Measurements from ENCODE around the gene SRXN1. TPM values are rescaled to one million over a fixed set of nuclear protein-coding genes. Genes with fewer than 3 reads are reported as not detected.
A peak's percentile ranks its signal among the peaks of the same experiment; 100 is the strongest.

Gene SRXN1
- polyA plus RNA-seq, 2 of the 4 experiments (the other 2 are of a cell fraction): 183 to 262 TPM

DNA sequence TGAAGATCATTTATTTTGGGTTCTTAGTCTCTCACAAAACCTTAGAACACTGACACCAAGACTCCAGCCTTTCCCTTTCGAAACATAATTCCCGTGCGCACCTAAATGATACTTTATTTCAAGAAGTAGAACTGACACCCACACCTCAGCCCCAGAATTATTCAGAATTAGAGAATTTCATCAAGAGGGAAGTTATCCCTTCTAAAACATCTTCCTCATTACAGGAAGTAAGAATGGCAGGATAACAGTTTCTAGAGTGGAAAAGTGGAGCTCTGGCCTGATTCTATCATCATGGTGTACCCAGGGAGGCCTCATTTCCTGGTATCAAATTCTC is 1.4 kb upstream of the SRXN1 start (continued):
- TF ChIP-seq REST (IDR thresholded peaks at IDR 0.05): no peak
- no peak for TF ChIP-seq NPAS2 (CRISPR knock-in tag; IDR thresholded peaks at IDR 0.05; ENCODE audit: borderline replicate concordance)
- no peak for TF ChIP-seq RCOR1 (IDR thresholded peaks at IDR 0.05; ENCODE audit: low read depth, low read length)
- TF ChIP-seq RAD21 (conservative IDR thresholded peaks at IDR 0.05 in 1 of 2, IDR thresholded peaks at IDR 0.05 in 1 of 2): no peak
- TF ChIP-seq BHLHE40 (IDR thresholded peaks at IDR 0.05; ENCODE audit: low read depth, low read length): no peak
- TF ChIP-seq PHF8 (IDR thresholded peaks at IDR 0.05; ENCODE audit: borderline replicate concordance, low read depth): no peak

DNA sequence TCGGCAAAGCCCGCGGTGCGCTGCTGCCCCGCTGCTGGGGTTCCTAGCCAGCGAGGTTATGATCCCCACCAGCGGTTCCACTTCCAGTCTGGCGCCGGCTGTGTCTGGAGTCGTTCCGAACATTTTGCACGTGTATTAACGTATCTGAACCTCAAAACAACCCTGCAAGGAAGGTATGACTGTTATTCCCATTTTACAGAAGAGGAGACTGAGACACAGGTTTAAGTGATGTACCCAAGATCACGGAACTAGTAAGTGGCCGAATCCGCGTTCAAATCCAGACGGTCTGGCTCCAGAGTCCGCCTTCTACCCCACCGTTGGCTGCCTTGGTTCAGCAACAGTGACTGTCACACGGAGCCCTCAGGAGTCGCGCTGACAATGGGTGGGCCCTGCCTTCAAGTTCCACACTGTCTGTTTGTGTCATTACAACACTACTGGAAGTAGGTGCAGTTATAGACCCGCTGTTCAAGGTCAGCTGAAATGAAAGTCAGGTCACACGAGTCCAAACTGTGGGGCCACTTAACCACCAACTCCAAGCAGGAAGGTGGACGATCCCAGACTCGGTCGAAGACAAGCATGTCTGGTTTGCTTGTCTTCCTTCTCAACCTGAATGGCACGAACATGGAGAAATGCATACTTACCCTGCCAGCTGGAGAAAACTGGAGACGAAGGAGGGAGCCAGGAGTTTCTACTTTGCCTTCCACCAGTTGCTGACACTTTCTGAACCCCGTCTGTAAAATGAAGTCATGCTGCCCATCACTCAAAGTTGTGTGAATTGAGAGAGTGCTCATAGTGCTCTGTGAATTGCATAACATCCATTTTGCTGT is 803 bp upstream of the SRXN1 start:
- DNase-seq (ENCODE audit: low read depth in 1 of 2, low spot score in 1 of 2): peak in 1 of 2 experiments; percentile 52
- ChIA-PET POLR2A (no interaction called here), CTCF (interaction anchor here (1.0 to 5.2 kb wide), 5 partner anchors 9 to 92 kb away, joined by 3 to 60 read pairs (median 4); no protein-coding TSS in a partner anchor)
- no peaks in the 10 kb centered on the region for H3K9me3 ChIP-seq
- ATAC-seq: no peak
- H3K4me1 ChIP-seq: peaks cover 34% of the 10 kb centered on the region
- peak overlapping the region; percentile 98 for H3K27ac ChIP-seq
- peak overlapping the region; percentile 87 for H3K4me3 ChIP-seq
- peak overlapping the region; percentile 81 for H3K4me2 ChIP-seq
- no peak for FAIRE-seq
- 19% methylated on average over 28 of the region's 31 CpGs for WGBS (ENCODE audit: missing lambda C conversion rate)
- TF ChIP-seq RAD21 (conservative IDR thresholded peaks at IDR 0.05 in 1 of 2, IDR thresholded peaks at IDR 0.05 in 1 of 2) (0 out of 5 replicates have a peak, but pooled peaks of 1 of the 2 experiments have one; percentile 6), ZNF302 (CRISPR knock-in tag; IDR thresholded peaks at IDR 0.05) (peak; percentile 71; the same call in 1 of the 2 replicates), HOXB13 (CRISPR knock-in tag; IDR thresholded peaks at IDR 0.05; ENCODE audit: low read depth) (0 out of 2 replicates have a peak, but pooled peaks have one; percentile 62), PHF8 (IDR thresholded peaks at IDR 0.05; ENCODE audit: borderline replicate concordance, low read depth) (peak; percentile 41; the same call in 1 of the 2 replicates), ZFP36 (IDR thresholded peaks at IDR 0.05; ENCODE audit: borderline replicate concordance, partially characterized antibody) (no peak), TP53 (CRISPR knock-in tag; IDR thresholded peaks at IDR 0.05) (peak; percentile 97), RCOR1 (IDR thresholded peaks at IDR 0.05; ENCODE audit: low read depth, low read length) (no peak; the same call in 1 of the 2 replicates), ZC3H11A (IDR thresholded peaks at IDR 0.05) (peak; percentile 19; the same call in 1 of the 2 replicates), GATA3 (IDR thresholded peaks at IDR 0.05; ENCODE audit: borderline replicate concordance) (no peak), CEBPB (IDR thresholded peaks at IDR 0.05) (peak; percentile 11 to 41; a peak in 1 of 4 replicates), HOXA7 (CRISPR knock-in tag; IDR thresholded peaks at IDR 0.05) (0 out of 2 replicates have a peak, but pooled peaks have one; percentile 61), HDAC2 (IDR thresholded peaks at IDR 0.05) (peak; percentile 92), MAZ (IDR thresholded peaks at IDR 0.05; ENCODE audit: borderline replicate concordance, low read depth, low read length) (no peak), CTCF (IDR thresholded peaks at IDR 0.05) (0 out of 3 replicates have a peak, but pooled peaks have one; percentile 14), CHD2 (IDR thresholded peaks at IDR 0.05; ENCODE audit: low read length, partially characterized antibody) (no peak), HMGXB4 (CRISPR knock-in tag; IDR thresholded peaks at IDR 0.05; ENCODE audit: borderline replicate concordance) (peak; percentile 86), TFCP2L1 (CRISPR knock-in tag; IDR thresholded peaks at IDR 0.05) (no peak), CBX8 (IDR thresholded peaks at IDR 0.05) (no peak), NFE2L2 (conservative IDR thresholded peaks at IDR 0.05; ENCODE audit: low read length) (no peak), CHD4 (IDR thresholded peaks at IDR 0.05; ENCODE audit: borderline replicate concordance) (peak; percentile 96), JUN (IDR thresholded peaks at IDR 0.05) (no peak; a peak in 1 of 5 replicates), MYC (IDR thresholded peaks at IDR 0.05; ENCODE audit: borderline replicate concordance, low read length) (no peak; the same call in 1 of the 2 replicates), RFX5 (IDR thresholded peaks at IDR 0.05) (no peak), RNF2 (IDR thresholded peaks at IDR 0.05; ENCODE audit: borderline replicate concordance, low read depth) (no peak), JUNB (IDR thresholded peaks at IDR 0.05) (no peak)
- TF ChIP-seq, protein P1, sequence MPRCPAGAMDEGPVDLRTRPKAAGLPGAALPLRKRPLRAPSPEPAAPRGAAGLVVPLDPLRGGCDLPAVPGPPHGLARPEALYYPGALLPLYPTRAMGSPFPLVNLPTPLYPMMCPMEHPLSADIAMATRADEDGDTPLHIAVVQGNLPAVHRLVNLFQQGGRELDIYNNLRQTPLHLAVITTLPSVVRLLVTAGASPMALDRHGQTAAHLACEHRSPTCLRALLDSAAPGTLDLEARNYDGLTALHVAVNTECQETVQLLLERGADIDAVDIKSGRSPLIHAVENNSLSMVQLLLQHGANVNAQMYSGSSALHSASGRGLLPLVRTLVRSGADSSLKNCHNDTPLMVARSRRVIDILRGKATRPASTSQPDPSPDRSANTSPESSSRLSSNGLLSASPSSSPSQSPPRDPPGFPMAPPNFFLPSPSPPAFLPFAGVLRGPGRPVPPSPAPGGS (IDR thresholded peaks at IDR 0.05): no peak

Data from A549 (cell line).